GM19099 (cell line): Measurements from ENCODE around the gene TTC9C.
A peak's percentile ranks its signal among the peaks of the same experiment; 100 is the strongest.

Experiments used
- POLR2A ChIP-seq: IDR thresholded peaks from 3 replicates; pipeline ENCODE4 v1.6.1; 2011; ENCODE audit warnings: low read depth; ENCODE audit not compliant: insufficient read length; ENCODE audit errors: extremely low read depth

TTC9C gene

DNA sequence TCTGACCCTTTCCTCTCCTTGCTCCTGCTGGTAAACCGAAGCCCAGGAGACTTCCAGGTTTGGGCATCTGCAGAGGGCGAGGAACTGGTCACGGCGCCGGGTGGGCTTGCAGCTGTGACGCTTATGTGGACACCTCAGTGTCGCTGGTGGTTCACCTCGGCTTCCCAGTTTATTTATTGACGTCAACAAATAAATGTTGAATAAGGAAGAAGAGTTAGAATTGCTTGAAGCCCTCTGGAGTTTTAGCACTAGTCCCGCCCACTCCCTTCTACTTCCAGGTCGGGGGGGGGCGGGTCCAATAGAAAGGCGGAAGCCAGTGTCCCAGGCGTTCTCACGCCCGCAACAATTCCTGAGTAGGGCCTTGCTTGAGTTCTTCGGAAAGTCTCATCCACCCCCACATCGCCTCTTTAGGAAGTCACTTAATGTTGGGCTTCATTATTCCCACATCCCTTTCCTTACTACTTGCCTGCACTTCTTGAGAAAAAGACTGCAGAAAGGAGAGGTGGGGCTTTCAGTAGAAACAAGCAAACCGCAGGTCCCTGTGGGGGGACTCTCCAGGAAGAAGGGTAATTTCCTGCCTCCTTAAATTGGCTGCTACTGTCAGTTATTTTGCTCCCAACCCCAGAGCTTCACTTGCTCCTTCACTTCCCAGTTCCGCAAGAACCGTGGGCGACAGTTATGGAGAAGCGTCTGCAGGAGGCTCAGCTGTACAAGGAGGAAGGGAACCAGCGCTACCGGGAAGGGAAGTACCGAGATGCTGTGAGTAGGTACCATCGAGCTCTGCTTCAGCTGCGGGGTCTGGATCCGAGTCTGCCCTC is at the start of gene TTC9C:
Gene TTC9C, plus strand, starts transcription at position 316 of the 818 bp plus-strand sequence. Its CDS starts 363 bp downstream, at position 679.
- TF ChIP-seq POLR2A: peak; percentile 76

- TF ChIP-seq POLR2A: peak; percentile 91
Observed at GRCh38 chr11:62678770-62679696, 49.3 kb upstream of the TTC9C start, which contains the start of gene UBXN1. Gene UBXN1 (minus strand): TSS chr11:62679073. CDS start chr11:62678923, 150 bp downstream.

- no peak for TF ChIP-seq POLR2A
Observed at GRCh38 chr11:62680825-62681240, 47.5 kb upstream of the TTC9C start.

- TF ChIP-seq POLR2A: no peak
Observed at GRCh38 chr11:62682518-62682917, 45.8 kb upstream of the TTC9C start.

DNA sequence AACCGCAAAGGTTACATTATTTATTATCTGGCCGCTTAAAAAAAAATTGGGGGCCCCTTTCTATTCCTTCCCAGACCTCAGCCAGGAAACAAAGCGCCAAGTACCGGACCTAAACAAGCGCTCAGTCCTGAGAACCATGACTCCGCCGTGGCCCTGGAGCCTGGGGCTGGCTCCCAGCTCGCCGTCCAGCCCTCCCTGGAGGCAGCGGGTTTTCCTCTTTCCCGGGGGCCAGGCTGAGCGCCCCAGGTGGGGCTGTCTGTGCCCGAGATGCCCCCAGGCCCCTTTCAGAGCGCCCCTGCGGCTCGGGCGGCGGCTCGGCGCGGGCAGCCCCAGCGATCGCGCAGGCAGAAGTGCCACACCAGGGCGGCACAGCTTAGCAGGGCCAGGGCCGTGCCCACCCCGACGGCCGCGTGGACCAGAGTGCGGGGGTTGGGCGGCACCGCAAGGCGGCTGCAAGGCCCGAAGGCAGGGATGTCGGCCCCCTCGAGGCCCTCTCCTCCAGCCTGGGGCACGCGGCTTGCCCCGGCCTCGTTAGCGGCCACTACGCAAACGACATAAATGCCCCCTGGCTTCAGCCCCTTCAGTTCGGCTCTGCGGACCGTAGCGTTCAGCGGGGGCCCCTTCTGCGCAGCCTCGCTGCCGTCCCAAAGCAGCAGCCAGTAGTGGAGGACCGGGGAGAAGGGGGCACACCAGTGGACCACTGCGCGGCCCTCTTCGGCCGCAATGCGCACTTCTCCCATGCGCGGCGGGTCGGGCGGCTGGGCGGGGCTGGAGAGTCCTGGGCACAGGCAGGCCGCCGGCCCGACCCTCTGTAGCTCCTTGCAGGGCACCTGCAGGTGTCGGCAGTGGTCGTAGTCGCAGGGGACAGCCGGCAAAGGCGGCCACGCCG is 40.5 kb upstream of the TTC9C start:
- TF ChIP-seq POLR2A: no peak

GRCh38 chr11:62688491-62688890 is 39.8 kb upstream of the TTC9C start:
- TF ChIP-seq POLR2A: no peak

GRCh38 chr11:62689421-62690183 is 38.7 kb upstream of the TTC9C start, which contains the start of gene LRRN4CL:
Gene LRRN4CL (minus strand): TSS chr11:62689530. CDS start chr11:62688508, 1,022 bp downstream.
- no peak for TF ChIP-seq POLR2A

- no peak for TF ChIP-seq POLR2A
Observed at GRCh38 chr11:62694455-62695167, 33.7 kb upstream of the TTC9C start.

- TF ChIP-seq POLR2A: no peak
Observed at GRCh38 chr11:62702246-62702645, 26.0 kb upstream of the TTC9C start.

GRCh38 chr11:62705413-62705812 is 22.9 kb upstream of the TTC9C start:
- no peak for TF ChIP-seq POLR2A

GRCh38 chr11:62705880-62706849 is 22.1 kb upstream of the TTC9C start:
- TF ChIP-seq POLR2A: peak; percentile 52

- TF ChIP-seq POLR2A: no peak
Observed at GRCh38 chr11:62706850-62707247, 21.4 kb upstream of the TTC9C start.
